IPS DF 19.7 (cell line): ENCODE measurements around the gene SLC25A14.
"Not testable (repeated sequence)": the region's sequence is repeated elsewhere in the genome, so short reads cannot be mapped to it uniquely, and the experiment has no call there.

Source experiments
- DNase-seq: peaks from one replicate; pipeline ENCODE4 v3.0.0-alpha.2; 2013; ENCODE audit warnings: low read depth, low spot score

The SLC25A14 gene

GRCh38 chrX:130339408-130340222 lies at the start of gene SLC25A14:
SLC25A14 (plus strand) TSS chrX:130339919; CDS start chrX:130340279, 360 bp downstream.
- DNase-seq: peak; percentile 54

GRCh38 chrX:130295519-130296296 lies 44.0 kb upstream of the SLC25A14 start:
- DNase-seq: no peak

- DNase-seq: no peak
Observed at GRCh38 chrX:130296297-130296678, 43.4 kb upstream of the SLC25A14 start.

GRCh38 chrX:130296743-130297142 lies 43.0 kb upstream of the SLC25A14 start:
- DNase-seq: no peak

GRCh38 chrX:130299279-130300009 lies 40.3 kb upstream of the SLC25A14 start:
- DNase-seq: no peak

- DNase-seq: no peak
Observed at GRCh38 chrX:130300010-130300282, 39.8 kb upstream of the SLC25A14 start.

- no peak for DNase-seq
Observed at GRCh38 chrX:130301405-130301804, 38.3 kb upstream of the SLC25A14 start.

- DNase-seq: no peak
Observed at GRCh38 chrX:130301977-130302376, 37.7 kb upstream of the SLC25A14 start.

GRCh38 chrX:130304587-130305368 lies 34.9 kb upstream of the SLC25A14 start:
- DNase-seq: no peak

GRCh38 chrX:130319886-130320285 lies 19.8 kb upstream of the SLC25A14 start:
- DNase-seq: not testable (repeated sequence)

- no peak for DNase-seq
Observed at GRCh38 chrX:130321550-130321949, 18.2 kb upstream of the SLC25A14 start.

- DNase-seq: no peak
Observed at GRCh38 chrX:130330146-130330545, 9.6 kb upstream of the SLC25A14 start.

- DNase-seq: peak; percentile 74
Observed at GRCh38 chrX:130330706-130331105, 9.0 kb upstream of the SLC25A14 start.

GRCh38 chrX:130336531-130336930 lies 3.2 kb upstream of the SLC25A14 start:
- no peak for DNase-seq

- DNase-seq: not testable (repeated sequence)
Observed at GRCh38 chrX:130338869-130339268, 850 bp upstream of the SLC25A14 start.

- DNase-seq: no peak
Observed at GRCh38 chrX:130340271-130340670, 552 bp downstream of the SLC25A14 start.

GRCh38 chrX:130343411-130343810 lies 3.7 kb downstream of the SLC25A14 start:
- no peak for DNase-seq

GRCh38 chrX:130347321-130347720 lies 7.6 kb downstream of the SLC25A14 start:
- DNase-seq: no peak

GRCh38 chrX:130351567-130351966 lies 11.8 kb downstream of the SLC25A14 start:
- no peak for DNase-seq

GRCh38 chrX:130352050-130352449 lies 12.3 kb downstream of the SLC25A14 start:
- DNase-seq: not testable (repeated sequence)

- DNase-seq: no peak
Observed at GRCh38 chrX:130376077-130376476, 36.4 kb downstream of the SLC25A14 start.
